Astrocyte (in vitro differentiated cells and primary cell): ENCODE measurements around the gene TMED4. TPM values are rescaled to one million over a fixed set of nuclear protein-coding genes. Genes with fewer than 3 reads are reported as not detected.
A peak's percentile ranks its signal among the peaks of the same experiment; 100 is the strongest.

Experiments
- DNase-seq: peaks from one replicate; pipeline ENCODE4 v3.0.0-alpha.2; 2010; ENCODE audit warnings: low read depth
- FAIRE-seq: peaks from 2 replicates; lab custom pipeline; 2011; peaks lifted over from hg19 to GRCh38; lab: Jason Lieb, UNC
- H2AFZ ChIP-seq: 2 replicates; pipeline ENCODE4 v1.6.0; 2012; ENCODE audit warnings: low read depth, low read length, inconsistent platforms
- H3K27ac ChIP-seq: 2 replicates; pipeline ENCODE4 v1.5.1; 2011; ENCODE audit warnings: low read depth, low read length, inconsistent platforms
- H3K27me3 ChIP-seq: 2 replicates; pipeline ENCODE4 v1.6.0; 2011; ENCODE audit warnings: low read length, inconsistent platforms; ENCODE audit not compliant: insufficient read depth
- H3K36me3 ChIP-seq: 2 replicates; pipeline ENCODE4 v1.5.1; 2011; ENCODE audit warnings: low read length, inconsistent platforms; ENCODE audit not compliant: insufficient read depth
- H3K4me1 ChIP-seq: 2 replicates; pipeline ENCODE4 v1.5.1; 2011; ENCODE audit warnings: low read length, inconsistent platforms; ENCODE audit not compliant: insufficient read depth
- H3K4me2 ChIP-seq: 2 replicates; pipeline ENCODE4 v1.6.0; 2012; ENCODE audit warnings: low read length, inconsistent platforms
- H3K4me3 ChIP-seq: 2 replicates; pipeline ENCODE4 v1.5.1; 2011; ENCODE audit warnings: low read depth, mild to moderate bottlenecking, low read length, inconsistent platforms; ENCODE audit not compliant: insufficient read depth
- H3K79me2 ChIP-seq: 2 replicates; pipeline ENCODE4 v1.6.0; 2012; ENCODE audit warnings: mild to moderate bottlenecking, low read length, inconsistent platforms; ENCODE audit not compliant: insufficient read depth
- H3K9ac ChIP-seq: 2 replicates; pipeline ENCODE4 v1.6.0; 2012; ENCODE audit warnings: mild to moderate bottlenecking, low read length, inconsistent platforms
- H3K9me3 ChIP-seq: 2 replicates; pipeline ENCODE4 v1.5.1; 2012; ENCODE audit warnings: low read depth, mild to moderate bottlenecking, low read length, inconsistent platforms; ENCODE audit not compliant: insufficient read depth
- H4K20me1 ChIP-seq: 2 replicates; pipeline ENCODE4 v1.6.0; 2012; ENCODE audit warnings: low read length, inconsistent platforms; ENCODE audit not compliant: insufficient read depth
- H3K27ac Mint-ChIP-seq: one replicate; pipeline ENCODE4 v1.8.0; 2021; ENCODE audit warnings: mild to moderate bottlenecking, mixed read lengths; ENCODE audit not compliant: unreplicated experiment
- H3K27me3 Mint-ChIP-seq: one replicate; pipeline ENCODE4 v1.8.0; 2021; ENCODE audit warnings: low read depth, mixed read lengths; ENCODE audit not compliant: unreplicated experiment
- H3K36me3 Mint-ChIP-seq: one replicate; pipeline ENCODE4 v1.8.0; 2021; ENCODE audit warnings: low read depth, mixed read lengths; ENCODE audit not compliant: unreplicated experiment
- H3K4me1 Mint-ChIP-seq: one replicate; pipeline ENCODE4 v1.8.0; 2021; ENCODE audit warnings: low read depth, mixed read lengths; ENCODE audit not compliant: unreplicated experiment
- H3K4me3 Mint-ChIP-seq: one replicate; pipeline ENCODE4 v1.8.0; 2021; ENCODE audit warnings: mild to moderate bottlenecking, moderate library complexity, mixed read lengths; ENCODE audit not compliant: unreplicated experiment
- H3K9me3 Mint-ChIP-seq: one replicate; pipeline ENCODE4 v1.8.0; 2021; ENCODE audit warnings: mild to moderate bottlenecking, mixed read lengths; ENCODE audit not compliant: unreplicated experiment
- CTCF ChIP-seq: IDR thresholded peaks from 2 replicates; pipeline ENCODE4 v1.5.1; 2011; ENCODE audit warnings: low read depth, mild to moderate bottlenecking, inconsistent platforms, low read length, moderate library complexity; ENCODE audit not compliant: insufficient read depth
- EZH2 ChIP-seq: IDR thresholded peaks from 2 replicates; pipeline ENCODE4 v1.6.1; 2012; ENCODE audit warnings: mild to moderate bottlenecking, low read length, inconsistent platforms; ENCODE audit not compliant: insufficient read depth
- total RNA-seq: library from RNA; stranded (reverse); gene quantifications from 2 replicates; pipeline ENCODE4 v1.2.1, GENCODE V29; 2021

The TMED4 gene
- total RNA-seq, 1 donor from 2014 or later = 69.2 TPM

DNA sequence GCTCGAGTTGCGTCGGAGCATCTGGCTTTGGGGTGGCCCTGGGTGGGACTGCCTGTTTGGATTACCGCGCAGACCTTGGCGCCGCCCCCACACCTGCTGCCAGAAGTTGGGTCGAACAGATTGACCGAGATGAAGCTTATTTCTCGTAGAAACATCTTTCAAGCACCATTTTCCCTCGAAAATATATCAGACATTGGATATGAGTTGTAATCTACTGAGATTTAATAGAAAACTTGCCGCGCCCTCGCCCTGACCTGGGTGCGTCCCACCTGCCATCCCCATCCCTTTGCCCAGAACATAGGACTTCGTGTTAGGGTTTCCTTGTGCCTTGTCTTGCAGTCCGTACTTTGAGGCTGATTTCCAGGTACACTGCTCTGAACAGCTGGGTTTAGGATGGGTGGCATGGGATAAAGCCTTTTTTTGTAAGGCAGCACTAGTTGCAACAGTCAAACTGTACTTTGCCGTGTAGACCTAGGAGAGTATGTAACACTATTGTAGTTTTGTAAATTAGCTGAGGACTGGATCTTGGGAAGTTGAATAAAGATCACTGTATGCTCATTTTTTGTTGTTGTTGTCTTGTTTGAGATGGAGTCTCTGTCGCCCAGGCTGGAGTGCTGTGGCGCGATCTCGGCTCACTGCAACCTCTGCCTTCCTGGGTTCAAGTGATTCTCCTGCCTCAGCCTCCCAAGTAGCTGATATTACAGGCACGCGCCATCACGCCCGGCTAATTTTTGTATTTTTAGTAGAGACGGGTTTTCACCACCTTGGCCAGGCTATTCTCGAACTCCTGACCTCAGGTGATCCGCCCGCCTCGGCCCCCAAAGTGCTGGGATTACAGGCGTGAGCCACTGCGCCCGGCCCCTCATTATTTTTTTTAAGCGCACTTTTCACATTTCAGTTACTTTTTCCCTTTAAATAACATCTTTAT lies 25.4 kb upstream of the TMED4 start:
- TF ChIP-seq EZH2 = no peak
- TF ChIP-seq CTCF = no peak
- DNase-seq = no peak
- Histone ChIP-seq H2AFZ (peak overlapping the region; percentile 92), H3K4me1 (peaks cover 13% of the 10 kb centered on the region), H3K9ac (peak overlapping the region; percentile 90), H3K4me3 (peak overlapping the region; percentile 88), H3K27ac (peak overlapping the region; percentile 95), H3K9me3 (no peaks in the 10 kb centered on the region), H3K27me3 (no peaks in the 10 kb centered on the region), H4K20me1 (peaks cover 22% of the 10 kb centered on the region), H3K36me3 (no peaks in the 10 kb centered on the region), H3K79me2 (peaks cover 54% of the 10 kb centered on the region), H3K4me2 (peak overlapping the region; percentile 97)
- Mint-ChIP-seq H3K27ac (peak overlapping the region; percentile 55), H3K9me3 (no peaks in the 10 kb centered on the region), H3K36me3 (no peaks in the 10 kb centered on the region), H3K4me3 (peak overlapping the region; percentile 93), H3K27me3 (no peaks in the 10 kb centered on the region), H3K4me1 (peaks cover 10% of the 10 kb centered on the region)
- no peak for FAIRE-seq

- Histone ChIP-seq H3K36me3 (no peaks in the 10 kb centered on the region), H2AFZ (peak within 1 kb of the TSS; percentile 92), H3K27me3 (no peaks in the 10 kb centered on the region), H3K4me3 (peak within 1 kb of the TSS; percentile 88), H3K9me3 (no peaks in the 10 kb centered on the region), H3K9ac (peak within 1 kb of the TSS; percentile 90), H4K20me1 (peaks cover 22% of the 10 kb centered on the region), H3K4me2 (peak within 1 kb of the TSS; percentile 97), H3K27ac (peak within 1 kb of the TSS; percentile 95), H3K79me2 (peaks cover 46% of the 10 kb centered on the region), H3K4me1 (peaks cover 13% of the 10 kb centered on the region)
- H3K27ac Mint-ChIP-seq = peak within 1 kb of the TSS; percentile 94
- H3K9me3 Mint-ChIP-seq = no peaks in the 10 kb centered on the region
- peaks cover 5% of the 10 kb centered on the region for H3K27me3 Mint-ChIP-seq
- TF ChIP-seq EZH2 (no peak), CTCF (no peak)
- DNase-seq (peak; percentile 97), FAIRE-seq (no peak)
- peak within 1 kb of the TSS; percentile 93 for H3K4me3 Mint-ChIP-seq
- H3K4me1 Mint-ChIP-seq = peaks cover 10% of the 10 kb centered on the region
- no peaks in the 10 kb centered on the region for H3K36me3 Mint-ChIP-seq
Observed at GRCh38 chr7:44606341-44607140, 24.5 kb upstream of the TMED4 start, which contains the start of gene OGDH. Gene OGDH (plus strand): TSS chr7:44606627. CDS start chr7:44624344, 17,717 bp downstream.
